GM23338 (cell line): ENCODE data around the gene LRIG1. TPM values are rescaled to one million over a fixed set of nuclear protein-coding genes. Genes with fewer than 3 reads are reported as not detected.
A peak's percentile ranks its signal among the peaks of the same experiment; 100 is the strongest.

Experiments
- ATAC-seq: fragments of 200-7000 bp; cut with Tn5 transposase; 3 replicates; pipeline ENCODE4 v1.9.1; 2020
- DNase-seq: peaks from one replicate; pipeline ENCODE4 v3.0.0-alpha.2; 2015; ENCODE audit warnings: low spot score
- H2AFZ ChIP-seq: fragments of 200-600 bp; sonication (generic); 2 replicates; pipeline ENCODE4 v1.8.0; 2016; ENCODE audit warnings: antibody characterized with exemption, mild to moderate bottlenecking, moderate library complexity
- H3F3A ChIP-seq: fragments of 200-600 bp; sonication (generic); replicated peaks from 2 replicates; pipeline ENCODE4 v1.8.0; 2017; ENCODE audit warnings: antibody characterized with exemption, mixed run types, low read depth
- H3K27ac ChIP-seq: fragments of 200-600 bp; sonication (generic); 2 replicates; pipeline ENCODE4 v1.6.1; 2016; ENCODE audit warnings: low read depth
- H3K27me3 ChIP-seq: fragments of 200-600 bp; sonication (generic); 2 replicates; pipeline ENCODE4 v1.8.0; 2016; ENCODE audit warnings: mild to moderate bottlenecking, mixed run types, moderate library complexity; ENCODE audit not compliant: insufficient read depth
- H3K36me3 ChIP-seq: fragments of 200-600 bp; sonication (generic); 2 replicates; pipeline ENCODE4 v1.8.0; 2016; ENCODE audit warnings: mild to moderate bottlenecking; ENCODE audit not compliant: insufficient read depth
- H3K4me1 ChIP-seq: fragments of 200-600 bp; sonication (generic); 2 replicates; pipeline ENCODE4 v1.8.0; 2016; ENCODE audit warnings: mild to moderate bottlenecking, moderate library complexity; ENCODE audit not compliant: insufficient read depth
- H3K4me2 ChIP-seq: fragments of 200-600 bp; sonication (generic); 2 replicates; pipeline ENCODE4 v1.7.1; 2017; ENCODE audit warnings: mixed run types
- H3K4me3 ChIP-seq: fragments of 200-600 bp; sonication (generic); 2 replicates; pipeline ENCODE4 v1.6.1; 2016; ENCODE audit warnings: mixed run types
- H3K79me2 ChIP-seq: fragments of 200-600 bp; sonication (generic); replicated peaks from 2 replicates; pipeline ENCODE4 v1.8.0; 2017; ENCODE audit warnings: mild to moderate bottlenecking; ENCODE audit not compliant: insufficient read depth
- H3K9me2 ChIP-seq: fragments of 200-600 bp; sonication (generic); 2 replicates; pipeline ENCODE4 v1.8.0; 2017; ENCODE audit not compliant: insufficient read depth
- H4K20me1 ChIP-seq: fragments of 200-600 bp; sonication (generic); replicated peaks from 2 replicates; pipeline ENCODE4 v1.8.0; 2017; ENCODE audit warnings: mild to moderate bottlenecking; ENCODE audit not compliant: insufficient read depth
- H3K27ac Mint-ChIP-seq: 2 replicates; pipeline ENCODE4 v1.8.0; 2020; ENCODE audit warnings: inconsistent platforms, mild to moderate bottlenecking, moderate library complexity, mixed read lengths
- H3K27me3 Mint-ChIP-seq: 3 replicates; pipeline ENCODE4 v1.8.0; 2022; ENCODE audit warnings: low read depth, mild to moderate bottlenecking, moderate library complexity, mixed read lengths, inconsistent platforms; ENCODE audit not compliant: insufficient read depth, poor library complexity
- H3K36me3 Mint-ChIP-seq: 3 replicates; pipeline ENCODE4 v1.8.0; 2021; ENCODE audit warnings: low read depth, mild to moderate bottlenecking, inconsistent platforms, moderate library complexity, mixed read lengths
- H3K4me1 Mint-ChIP-seq: 3 replicates; pipeline ENCODE4 v1.8.0; 2020; ENCODE audit warnings: mild to moderate bottlenecking, inconsistent platforms, mixed read lengths
- H3K4me3 Mint-ChIP-seq: 3 replicates; pipeline ENCODE4 v1.8.0; 2021; ENCODE audit warnings: moderate library complexity, mild to moderate bottlenecking, inconsistent platforms, mixed read lengths
- H3K9me3 Mint-ChIP-seq: 3 replicates; pipeline ENCODE4 v1.8.0; 2020; ENCODE audit warnings: moderate library complexity, mild to moderate bottlenecking, inconsistent platforms, mixed read lengths
- CREB1 ChIP-seq: fragments of 250-450 bp; sonication (Bioruptor Pico); IDR thresholded peaks from 2 replicates; pipeline ENCODE4 v1.5.0; 2020; ENCODE audit warnings: low read depth, mild to moderate bottlenecking, moderate library complexity
- POLR2AphosphoS5 ChIP-seq: IDR thresholded peaks from 2 replicates; pipeline ENCODE4 v1.6.1; 2016; ENCODE audit warnings: antibody characterized with exemption, low read depth
- REST ChIP-seq: IDR thresholded peaks from one replicate; pipeline ENCODE4 v1.6.1; 2018; ENCODE audit warnings: antibody characterized with exemption; ENCODE audit not compliant: unreplicated experiment
- STAT1 ChIP-seq: IDR thresholded peaks from one replicate; pipeline ENCODE4 v1.6.1; 2016; ENCODE audit warnings: antibody characterized with exemption; ENCODE audit not compliant: unreplicated experiment
- ZNF114 ChIP-seq: fragments of 250-450 bp; sonication (Bioruptor Pico); IDR thresholded peaks from 2 replicates; pipeline ENCODE4 v1.5.0; 2020; ENCODE audit warnings: mild to moderate bottlenecking, moderate library complexity
- ZNF462 ChIP-seq: fragments of 250-450 bp; sonication (Bioruptor Pico); IDR thresholded peaks from 2 replicates; pipeline ENCODE4 v1.5.0; 2020; ENCODE audit warnings: mild to moderate bottlenecking, moderate library complexity
- polyA plus RNA-seq: library from polyadenylated mRNA; unstranded; fragments of >200 nt; fragmentation: Nextera tagmentation; extraction: Ambion mirVana; gene quantifications from 2 replicates; pipeline ENCODE4 v1.2.1, GENCODE V29; 2016
- total RNA-seq: library from RNA; depleted of rRNA; stranded (reverse); fragments of >200 nt; shearing (Covaris generic); gene quantifications from 2 replicates; pipeline ENCODE4 v1.2.3, GENCODE V29; 2014

The LRIG1 gene
- total and polyA plus RNA-seq, 2 experiments from 2014 or later, result 40.0 to 134 TPM

- peaks cover 20% of the 10 kb centered on the region for H3K4me1 Mint-ChIP-seq
- H3K36me3 Mint-ChIP-seq, result peaks cover 73% of the 10 kb centered on the region
- H3K4me3 Mint-ChIP-seq, result no peak overlapping the region
- peaks cover 24% of the 10 kb centered on the region for H3K27me3 Mint-ChIP-seq
- H3K27ac Mint-ChIP-seq, result no peak overlapping the region
- H3K9me3 Mint-ChIP-seq, result no peaks in the 10 kb centered on the region
- ATAC-seq (no peak), DNase-seq (no peak)
- Histone ChIP-seq H3K4me3 (no peak overlapping the region), H3K79me2 (peaks cover 23% of the 10 kb centered on the region), H3K27ac (0 out of 2 replicates have a peak overlapping the region, but pooled peaks have one; percentile 39), H4K20me1 (peaks cover 5% of the 10 kb centered on the region), H3K4me2 (no peak overlapping the region), H2AFZ (no peak overlapping the region), H3K9me2 (no peaks in the 10 kb centered on the region), H3K27me3 (no peaks in the 10 kb centered on the region), H3K36me3 (peaks cover 48% of the 10 kb centered on the region), H3K4me1 (no peaks in the 10 kb centered on the region), H3F3A (no peaks in the 10 kb centered on the region)
- TF ChIP-seq POLR2AphosphoS5, result peak; percentile 11; the same call in 1 of the 2 replicates
- TF ChIP-seq ZNF462 (CRISPR knock-in tag), result no peak
- TF ChIP-seq STAT1, result no peak
- TF ChIP-seq CREB1, result no peak
Observed at GRCh38 chr3:66392966-66393332, 107.9 kb downstream of the LRIG1 start.

GRCh38 chr3:66392512-66392911 lies 108.3 kb downstream of the LRIG1 start:
- peaks cover 27% of the 10 kb centered on the region for H3K79me2 ChIP-seq

More at GRCh38 chr3:66392512-66392911, 108.3 kb downstream of the LRIG1 start:
- Mint-ChIP-seq H3K9me3 (no peaks in the 10 kb centered on the region), H3K36me3 (peaks cover 69% of the 10 kb centered on the region), H3K27ac (no peak overlapping the region), H3K4me3 (no peak overlapping the region), H3K27me3 (peaks cover 24% of the 10 kb centered on the region), H3K4me1 (peaks cover 20% of the 10 kb centered on the region)
- H2AFZ ChIP-seq, result no peak overlapping the region
- peaks cover 45% of the 10 kb centered on the region for H3K36me3 ChIP-seq
- no peaks in the 10 kb centered on the region for H3K9me2 ChIP-seq
- H3K4me3 ChIP-seq, result no peak overlapping the region
- no peak overlapping the region for H3K4me2 ChIP-seq
- TF ChIP-seq ZNF114 (no peak), STAT1 (no peak), POLR2AphosphoS5 (peak; percentile 14; the same call in 1 of the 2 replicates), REST (no peak)
- H3K27ac ChIP-seq, result no peak overlapping the region
- no peaks in the 10 kb centered on the region for H3F3A ChIP-seq
- ATAC-seq (no peak), DNase-seq (no peak)
- H4K20me1 ChIP-seq, result peaks cover 6% of the 10 kb centered on the region
- no peaks in the 10 kb centered on the region for H3K27me3 ChIP-seq
- no peaks in the 10 kb centered on the region for H3K4me1 ChIP-seq
